ENCODE results near the gene SHOC2.

GRCh38 chr10:110963162-110963561 lies 43.8 kb downstream of the SHOC2 start:
- no peak for TF ChIP-seq POLR2A (IDR thresholded peaks at IDR 0.05)
- TF ChIP-seq CTCF (IDR thresholded peaks at IDR 0.05) = no peak
- TF ChIP-seq POLR2AphosphoS5 (IDR thresholded peaks at IDR 0.05) = no peak
